Stimulated activated CD4-positive, alpha-beta T cell treated with anti-CD3 and anti-CD28 coated beads, Interleukin-15, amount 100 ng/mL, for 1 hour (primary cell): Measurements from ENCODE around the gene CENPO.

ENCODE experiments used
- DNase-seq, 2 donors: peaks; one replicate each; pipeline ENCODE4 v3.0.0-alpha.2; 2020; ENCODE audit warnings: low read depth in 1 of 2, low spot score in 1 of 2

Gene CENPO

DNA sequence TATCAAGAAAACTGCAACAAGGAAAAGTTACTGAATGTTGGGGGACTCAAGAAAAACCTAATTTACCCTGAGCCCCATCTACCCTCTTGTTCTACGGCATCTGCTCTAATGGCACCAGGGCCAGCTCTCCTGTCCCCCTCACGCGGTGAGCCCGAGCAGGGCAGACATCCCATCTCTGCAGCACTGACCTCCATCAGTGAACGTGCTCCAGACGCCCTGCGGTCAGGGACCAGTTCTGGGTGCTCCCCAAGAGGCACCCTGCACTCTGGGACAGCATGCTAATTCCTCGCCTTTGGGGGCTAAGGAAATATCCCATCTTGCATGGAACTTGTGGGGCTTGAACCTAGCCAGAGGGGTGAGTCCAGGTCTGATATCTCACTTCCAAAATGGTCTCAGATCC is 43.0 kb downstream of the CENPO start:
- DNase-seq, result no peak

GRCh38 chr2:24836706-24837105 is 43.5 kb downstream of the CENPO start:
- DNase-seq, result no peak

DNA sequence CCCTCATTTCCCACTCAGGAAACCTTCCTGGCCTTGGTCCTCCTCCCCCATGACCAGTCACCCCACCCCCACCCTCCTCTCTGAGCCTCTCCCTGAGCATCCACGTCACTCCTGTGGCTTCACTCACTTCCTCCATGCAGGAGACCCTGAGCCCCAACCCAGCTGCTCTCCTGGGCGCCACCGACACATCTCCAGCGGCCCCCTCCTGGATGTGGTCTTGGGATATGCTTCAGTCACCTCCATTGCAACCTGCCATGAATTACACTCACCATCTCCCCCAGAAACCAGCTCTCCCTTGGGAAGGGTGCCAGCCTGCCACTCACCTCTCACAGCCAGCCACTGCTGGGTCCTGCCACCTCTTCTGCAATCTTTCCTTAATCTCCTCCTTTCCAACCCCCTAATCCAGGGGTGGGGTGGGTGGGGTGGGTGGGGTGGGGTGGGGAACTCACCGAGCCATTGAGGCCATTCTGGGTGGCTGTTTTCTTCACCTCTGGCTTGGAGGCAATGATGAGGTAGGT is 44.8 kb downstream of the CENPO start:
- no peak for DNase-seq

GRCh38 chr2:24838541-24838940 is 45.3 kb downstream of the CENPO start:
- no peak for DNase-seq

DNA sequence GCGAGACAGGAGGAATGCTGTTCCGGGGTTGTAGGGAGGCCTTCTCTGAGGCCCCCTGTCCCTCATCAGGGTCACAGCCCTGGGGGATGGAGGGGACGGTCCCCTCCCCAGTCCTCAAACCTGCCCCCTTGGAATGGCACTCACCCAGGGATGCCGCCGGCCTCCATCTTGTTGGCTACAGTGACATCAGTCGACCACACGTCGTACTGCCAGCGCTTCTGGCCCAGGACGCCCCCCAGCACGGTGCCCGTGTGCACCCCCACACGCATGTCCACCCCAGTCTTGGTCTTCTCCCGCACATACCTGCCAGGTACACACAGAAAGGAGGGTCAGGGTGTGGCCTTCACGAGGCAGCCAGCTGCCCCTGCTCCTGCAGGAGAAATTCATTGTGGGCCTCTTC is 46.5 kb downstream of the CENPO start:
- no peak for DNase-seq

DNA sequence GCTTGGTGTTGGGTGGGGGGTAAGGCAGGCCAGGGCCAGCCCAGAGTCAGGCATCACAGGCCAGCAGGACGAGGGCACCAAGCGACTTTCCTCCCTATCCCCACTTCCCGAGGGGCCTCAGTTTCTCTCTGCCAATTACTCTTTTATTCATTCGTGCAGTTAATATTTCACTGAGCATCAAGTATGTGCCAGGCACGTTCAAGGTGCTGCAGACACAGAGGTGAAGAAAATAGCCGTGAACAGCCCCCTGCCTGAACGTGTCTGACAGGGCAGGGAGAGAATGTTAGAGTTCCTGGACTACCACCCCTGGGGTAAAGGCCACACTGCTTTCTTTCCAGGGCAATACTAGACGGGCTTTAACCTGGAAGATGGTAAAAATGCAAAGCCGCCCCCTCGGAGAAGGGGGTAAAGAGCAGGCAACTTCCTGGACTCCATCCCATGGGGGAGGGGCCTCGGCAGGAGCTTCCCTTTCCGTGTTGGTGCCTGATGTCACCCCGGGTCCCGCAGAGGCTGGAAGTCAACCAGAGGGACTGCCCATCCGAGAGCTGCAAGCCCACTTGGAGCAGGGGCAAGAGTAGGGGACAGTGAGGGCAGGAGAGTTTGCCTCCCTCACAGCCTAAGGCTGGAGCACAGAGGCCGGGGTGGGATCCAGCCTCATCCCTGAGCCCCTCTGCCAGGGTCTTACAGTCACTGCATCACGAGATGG is 47.1 kb downstream of the CENPO start:
- DNase-seq, result no peak

- no peak for DNase-seq
These were observed 48.0 kb downstream of the CENPO start for GRCh38 chr2:24840962-24841945.

DNA sequence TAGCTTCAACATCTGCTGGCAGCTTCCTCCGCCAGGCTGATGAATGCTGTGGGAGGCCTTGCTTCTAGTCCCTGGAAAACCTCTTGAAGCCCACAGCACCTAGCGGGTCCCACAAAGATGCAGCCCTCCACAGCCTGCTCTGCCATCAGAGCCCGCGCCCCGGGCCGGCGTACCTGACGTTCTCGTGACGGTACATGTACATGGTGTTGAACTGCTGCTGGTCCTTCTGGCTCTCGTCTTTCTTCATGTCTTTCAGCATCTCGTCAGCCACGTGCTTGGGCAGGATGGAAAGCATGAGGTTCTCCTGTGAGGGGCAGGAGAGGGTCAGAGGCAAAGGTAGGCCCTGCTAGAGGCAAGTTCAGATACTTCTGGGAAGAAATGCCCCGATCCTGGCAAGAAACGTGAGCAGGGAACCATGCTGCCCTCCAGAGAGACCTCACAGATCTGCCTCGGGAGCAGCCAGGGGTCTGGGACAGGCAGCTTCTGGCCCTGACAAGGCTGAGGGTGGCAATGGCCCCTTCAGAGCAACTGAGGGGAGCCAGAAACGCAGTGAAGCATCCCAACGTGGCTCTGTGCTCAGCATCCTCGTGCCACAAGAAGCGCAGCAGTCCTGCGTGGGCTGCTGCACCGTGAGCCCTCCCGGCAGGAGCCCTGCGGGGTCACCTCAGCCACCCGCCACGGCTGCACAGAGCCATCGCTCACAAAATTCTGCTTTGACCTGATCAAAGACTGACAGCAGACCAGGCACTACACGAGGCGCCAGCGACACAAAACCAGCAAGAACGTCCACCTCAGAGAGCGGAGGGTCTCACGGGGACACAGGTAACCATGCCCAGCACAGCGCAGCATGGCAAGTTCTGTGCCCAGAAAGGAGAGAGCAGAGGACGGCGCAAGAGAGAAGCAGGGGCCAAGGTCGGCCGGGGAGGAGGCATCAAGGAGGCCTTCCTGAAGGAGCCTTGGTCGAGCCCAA is 49.1 kb downstream of the CENPO start:
- DNase-seq, result no peak

- DNase-seq, result no peak
These were observed 50.2 kb downstream of the CENPO start for GRCh38 chr2:24843330-24843860.

DNA sequence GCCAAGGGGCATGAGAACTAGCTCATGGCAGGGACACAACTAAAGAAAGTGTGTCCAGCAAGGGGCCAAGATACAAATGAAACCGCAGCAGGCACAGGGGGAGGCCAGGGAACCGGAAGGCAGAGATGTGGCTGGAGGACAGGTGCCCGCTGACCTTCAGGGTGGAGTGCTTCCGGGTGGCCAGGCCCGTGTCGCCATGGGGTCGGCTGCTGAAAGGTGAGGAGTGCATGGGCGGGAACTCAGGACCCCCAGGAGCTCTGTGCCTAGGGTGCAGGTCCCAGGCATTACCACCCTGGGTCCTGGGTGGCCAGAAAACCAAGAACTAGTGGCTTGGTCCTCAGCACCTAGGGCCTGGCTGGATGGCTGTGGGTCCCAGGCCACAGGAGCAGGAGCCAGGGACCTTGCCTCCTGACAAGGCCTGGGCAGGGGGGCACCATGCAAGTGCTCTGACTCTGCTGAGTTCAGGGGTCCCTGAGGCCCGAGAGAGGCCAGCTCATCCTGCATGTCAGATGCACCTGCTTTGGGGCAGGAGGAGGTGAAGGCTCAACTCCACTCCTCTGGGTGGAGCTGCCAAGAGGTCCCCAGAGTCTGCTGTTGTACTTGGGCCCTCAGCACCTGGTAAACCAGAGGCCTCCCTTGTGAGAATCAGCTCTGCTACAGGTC is 50.9 kb downstream of the CENPO start:
- no peak for DNase-seq

DNA sequence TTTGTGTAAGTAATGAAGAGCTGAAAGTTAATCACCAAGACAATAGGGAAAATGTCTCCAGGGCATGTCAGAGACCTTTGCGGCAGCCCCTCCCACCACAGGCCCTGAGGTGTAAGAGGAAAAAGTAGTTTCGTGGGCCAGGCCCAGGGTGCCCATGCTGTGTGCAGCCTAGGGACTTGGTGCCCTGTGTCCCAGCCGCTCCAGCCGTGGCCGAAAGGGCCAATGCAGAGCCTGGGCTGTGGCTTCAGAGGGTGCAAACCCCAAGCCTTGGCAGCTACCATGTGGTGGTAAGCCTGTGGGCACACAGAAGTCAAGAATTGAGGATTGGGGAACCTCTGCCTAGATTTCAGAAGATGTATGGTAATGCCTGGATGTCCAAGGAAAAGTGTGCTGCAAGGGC is 52.5 kb downstream of the CENPO start:
- no peak for DNase-seq

DNA sequence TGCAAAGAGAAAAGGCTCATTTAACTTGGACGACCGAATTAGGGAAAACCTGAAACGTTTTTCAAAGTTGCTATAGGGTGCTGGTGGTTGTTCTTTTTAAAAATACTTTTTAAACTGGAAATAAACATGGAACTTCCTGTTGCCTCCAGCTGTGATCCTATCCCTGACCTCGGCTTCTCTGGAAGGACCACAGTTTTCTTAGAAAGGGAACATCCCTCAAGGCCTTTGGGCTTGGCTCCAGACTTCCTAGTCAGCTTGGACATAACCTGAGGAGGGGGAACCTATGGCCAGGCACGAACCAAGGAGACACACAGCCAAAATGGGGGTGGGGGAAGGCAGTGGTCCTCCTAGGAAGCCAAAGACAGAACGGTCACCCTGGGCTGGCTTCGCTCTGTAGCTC is 57.7 kb downstream of the CENPO start:
- no peak for DNase-seq

GRCh38 chr2:24852026-24852425 is 58.8 kb downstream of the CENPO start:
- DNase-seq, result no peak

- no peak for DNase-seq
These were observed 59.3 kb downstream of the CENPO start for GRCh38 chr2:24852431-24853020.

GRCh38 chr2:24853046-24853445 is 59.8 kb downstream of the CENPO start:
- no peak for DNase-seq

DNA sequence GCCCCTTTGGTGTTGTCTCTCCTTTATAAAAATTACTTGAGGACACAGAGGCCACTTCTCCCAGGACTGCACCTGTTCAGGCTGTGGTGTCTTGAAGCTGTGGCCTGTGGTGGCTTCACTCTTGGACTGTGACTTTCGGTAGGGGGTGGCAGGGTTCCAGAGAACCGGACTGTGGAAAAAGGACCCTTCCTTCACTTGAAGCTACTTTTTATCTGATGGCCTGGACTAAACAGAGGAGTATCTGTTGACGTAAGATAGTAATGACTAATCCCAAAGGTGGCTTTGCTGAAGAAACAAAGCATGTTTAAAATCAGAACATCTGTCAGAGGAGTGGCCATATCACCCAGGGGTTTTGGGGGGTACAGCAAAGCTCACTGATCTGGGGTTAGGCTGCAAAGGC is 60.8 kb downstream of the CENPO start:
- DNase-seq, result no peak

GRCh38 chr2:24855022-24855622 is 61.9 kb downstream of the CENPO start:
- no peak for DNase-seq

DNA sequence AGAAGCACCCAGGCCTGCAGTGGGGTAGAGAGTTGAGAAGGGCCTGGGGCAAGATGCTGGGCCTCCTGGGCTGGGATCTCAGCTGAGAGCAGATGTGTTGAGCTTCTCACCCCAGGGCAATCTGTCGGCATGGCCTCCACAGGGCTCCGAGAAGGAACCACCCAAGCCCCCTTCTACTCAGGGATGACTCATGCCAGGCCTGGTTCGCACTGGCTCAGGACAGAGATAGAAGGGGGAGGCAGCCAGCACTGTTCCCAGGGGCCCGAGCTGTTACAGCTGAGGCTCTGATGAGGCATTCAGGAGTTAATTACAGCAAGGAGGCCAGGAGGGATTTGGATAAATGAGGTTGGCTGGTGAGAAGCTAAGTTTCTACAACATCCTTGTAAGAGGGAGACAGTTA is 62.5 kb downstream of the CENPO start:
- no peak for DNase-seq

DNA sequence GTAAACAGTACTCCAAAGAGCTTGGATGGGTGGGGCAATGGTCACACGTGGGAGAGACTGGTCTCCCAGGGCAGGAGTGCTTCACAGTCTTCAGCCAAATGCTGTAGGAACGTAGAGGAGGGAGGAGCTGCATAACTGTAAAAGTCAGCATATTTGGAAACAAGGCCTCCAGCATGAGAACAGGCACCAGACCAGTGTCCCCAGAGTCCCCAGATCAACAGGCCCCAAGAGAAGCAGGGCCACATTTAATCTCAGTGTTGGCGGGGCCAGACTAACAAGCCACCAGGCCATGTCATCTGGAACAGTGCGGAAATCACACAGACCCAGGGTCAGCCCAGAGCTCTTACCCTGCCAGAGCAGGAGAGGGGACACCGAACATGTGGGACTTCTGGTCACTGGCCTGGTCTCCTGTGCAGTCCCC is 63.6 kb downstream of the CENPO start:
- no peak for DNase-seq
